ENCODE results near the gene RFXAP.

DNA sequence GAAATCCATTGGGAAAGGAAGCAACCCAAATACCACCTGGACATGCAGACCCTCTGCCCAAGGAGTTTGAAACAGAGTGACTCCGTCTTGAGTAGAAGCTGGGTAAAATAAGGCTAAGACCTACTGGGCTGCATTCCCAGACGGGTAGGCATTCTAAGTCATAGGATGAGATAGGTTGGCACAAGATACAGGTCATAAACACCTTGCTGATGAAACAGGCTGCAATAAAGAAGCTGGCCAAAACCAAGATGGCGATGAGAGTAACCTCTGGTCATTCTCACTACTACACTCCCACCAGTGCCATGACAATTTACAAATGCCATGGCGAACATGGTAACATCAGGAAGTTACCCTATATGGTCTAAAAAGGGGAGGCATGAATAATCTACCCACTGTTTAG is 40.2 kb downstream of the RFXAP start:
- TF ChIP-seq TCF12 (IDR thresholded peaks at IDR 0.05; ENCODE audit: low read depth) (no peak), CREB1 (IDR thresholded peaks at IDR 0.05; ENCODE audit: low read depth) (no peak), EP300 (IDR thresholded peaks at IDR 0.05; ENCODE audit: borderline replicate concordance) (no peak)
- TF ChIP-seq, protein P1, sequence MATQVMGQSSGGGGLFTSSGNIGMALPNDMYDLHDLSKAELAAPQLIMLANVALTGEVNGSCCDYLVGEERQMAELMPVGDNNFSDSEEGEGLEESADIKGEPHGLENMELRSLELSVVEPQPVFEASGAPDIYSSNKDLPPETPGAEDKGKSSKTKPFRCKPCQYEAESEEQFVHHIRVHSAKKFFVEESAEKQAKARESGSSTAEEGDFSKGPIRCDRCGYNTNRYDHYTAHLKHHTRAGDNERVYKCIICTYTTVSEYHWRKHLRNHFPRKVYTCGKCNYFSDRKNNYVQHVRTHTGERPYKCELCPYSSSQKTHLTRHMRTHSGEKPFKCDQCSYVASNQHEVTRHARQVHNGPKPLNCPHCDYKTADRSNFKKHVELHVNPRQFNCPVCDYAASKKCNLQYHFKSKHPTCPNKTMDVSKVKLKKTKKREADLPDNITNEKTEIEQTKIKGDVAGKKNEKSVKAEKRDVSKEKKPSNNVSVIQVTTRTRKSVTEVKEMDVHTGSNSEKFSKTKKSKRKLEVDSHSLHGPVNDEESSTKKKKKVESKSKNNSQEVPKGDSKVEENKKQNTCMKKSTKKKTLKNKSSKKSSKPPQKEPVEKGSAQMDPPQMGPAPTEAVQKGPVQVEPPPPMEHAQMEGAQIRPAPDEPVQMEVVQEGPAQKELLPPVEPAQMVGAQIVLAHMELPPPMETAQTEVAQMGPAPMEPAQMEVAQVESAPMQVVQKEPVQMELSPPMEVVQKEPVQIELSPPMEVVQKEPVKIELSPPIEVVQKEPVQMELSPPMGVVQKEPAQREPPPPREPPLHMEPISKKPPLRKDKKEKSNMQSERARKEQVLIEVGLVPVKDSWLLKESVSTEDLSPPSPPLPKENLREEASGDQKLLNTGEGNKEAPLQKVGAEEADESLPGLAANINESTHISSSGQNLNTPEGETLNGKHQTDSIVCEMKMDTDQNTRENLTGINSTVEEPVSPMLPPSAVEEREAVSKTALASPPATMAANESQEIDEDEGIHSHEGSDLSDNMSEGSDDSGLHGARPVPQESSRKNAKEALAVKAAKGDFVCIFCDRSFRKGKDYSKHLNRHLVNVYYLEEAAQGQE (IDR thresholded peaks at IDR 0.05; ENCODE audit: low read depth): no peak
- TF ChIP-seq, protein P2, sequence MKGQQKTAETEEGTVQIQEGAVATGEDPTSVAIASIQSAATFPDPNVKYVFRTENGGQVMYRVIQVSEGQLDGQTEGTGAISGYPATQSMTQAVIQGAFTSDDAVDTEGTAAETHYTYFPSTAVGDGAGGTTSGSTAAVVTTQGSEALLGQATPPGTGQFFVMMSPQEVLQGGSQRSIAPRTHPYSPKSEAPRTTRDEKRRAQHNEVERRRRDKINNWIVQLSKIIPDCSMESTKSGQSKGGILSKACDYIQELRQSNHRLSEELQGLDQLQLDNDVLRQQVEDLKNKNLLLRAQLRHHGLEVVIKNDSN (IDR thresholded peaks at IDR 0.05): no peak
- TF ChIP-seq, protein P3, sequence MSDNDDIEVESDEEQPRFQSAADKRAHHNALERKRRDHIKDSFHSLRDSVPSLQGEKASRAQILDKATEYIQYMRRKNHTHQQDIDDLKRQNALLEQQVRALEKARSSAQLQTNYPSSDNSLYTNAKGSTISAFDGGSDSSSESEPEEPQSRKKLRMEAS (IDR thresholded peaks at IDR 0.05): no peak
